GM12892 (cell line): ENCODE results near the gene PPFIA3.

ENCODE experiments used
- POLR2A ChIP-seq: IDR thresholded peaks from 2 replicates; pipeline ENCODE4 v1.6.1; 2011; ENCODE audit warnings: low read depth, low read length, control low read depth
- POLR2AphosphoS5 ChIP-seq: IDR thresholded peaks from 2 replicates; pipeline ENCODE4 v1.6.1; 2011; ENCODE audit warnings: low read depth, low read length, control low read depth
- TAF1 ChIP-seq: IDR thresholded peaks from 2 replicates; pipeline ENCODE4 v1.6.1; 2011; ENCODE audit warnings: low read depth, mild to moderate bottlenecking, control low read depth, low read length, borderline replicate concordance

- TF ChIP-seq TAF1: no peak
- TF ChIP-seq POLR2AphosphoS5: no peak
- no peak for TF ChIP-seq POLR2A
Observed at GRCh38 chr19:49196527-49197240, 77.3 kb downstream of the PPFIA3 start.
